K562 treated with DMSO at 1 percent for 24 hours (cell line): ENCODE results near the gene LRRC45. TPM values are rescaled to one million over a fixed set of nuclear protein-coding genes. Genes with fewer than 3 reads are reported as not detected.

Experiments used
- total RNA-seq: library from RNA; unstranded; fragments of 300-600 nt; gene quantifications from 2 replicates; pipeline ENCODE4 v1.2.3, GENCODE V29; 2022; ENCODE audit warnings: low read depth; ENCODE audit not compliant: insufficient read depth

LRRC45 gene
- 14.3 and 16.2 TPM in 2 replicates for total RNA-seq

GRCh38 chr17:82022981-82023446 is at the start of gene LRRC45:
Gene LRRC45, plus strand, starts transcription at chr17:82023305. Its CDS starts 339 bp downstream, at chr17:82023644.

GRCh38 chr17:81977211-81977808 is 45.8 kb upstream of the LRRC45 start, which contains the start of gene ASPSCR1:
Gene ASPSCR1, plus strand, starts transcription at chr17:81977629. Its CDS starts 18 bp downstream, at chr17:81977647.

GRCh38 chr17:82022310-82022980 is 660 bp upstream of the LRRC45 start, which contains the start of gene CENPX:
Gene CENPX, minus strand, starts transcription at chr17:82022878. Its CDS starts 17 bp downstream, at chr17:82022861.

GRCh38 chr17:82031303-82031884 is 8.3 kb downstream of the LRRC45 start, which contains the start of gene RAC3:
Gene RAC3, plus strand, starts transcription at chr17:82031678. Its CDS starts 84 bp downstream, at chr17:82031762.

GRCh38 chr17:82037092-82037888 is 14.2 kb downstream of the LRRC45 start, which contains the start of gene DCXR:
Gene DCXR, minus strand, starts transcription at chr17:82037697. Its CDS starts 15 bp downstream, at chr17:82037682.

GRCh38 chr17:82051776-82052637 is 28.9 kb downstream of the LRRC45 start, which contains the start of the genes GPS1 and RFNG:
Gene GPS1, plus strand, starts transcription at chr17:82051898. Its CDS starts 34 bp downstream, at chr17:82051932.
Gene RFNG, minus strand, starts transcription at chr17:82051811. Its CDS starts 45 bp downstream, at chr17:82051766.

GRCh38 chr17:82065638-82066303 is 42.7 kb downstream of the LRRC45 start, which contains the start of gene DUS1L:
Gene DUS1L, minus strand, starts transcription at chr17:82065804. Its CDS starts 745 bp downstream, at chr17:82065059.

Other genes with a start within 250 kb of the LRRC45 start
- not detected in 2 replicates for gene GCGR, start 219.2 kb upstream of the LRRC45 start, total RNA-seq
- 252 and 259 TPM in 2 replicates for gene MCRIP1, start 190.0 kb upstream of the LRRC45 start, total RNA-seq
- gene PPP1R27, start 188.3 kb upstream of the LRRC45 start, total RNA-seq = 1.0 TPM in 1 of 2 replicates, not detected in the other
- gene P4HB, start 162.8 kb upstream of the LRRC45 start, total RNA-seq = 656 and 712 TPM in 2 replicates
- 324 and 357 TPM in 2 replicates for gene ARHGDIA, start 152.0 kb upstream of the LRRC45 start, total RNA-seq
- 140 and 157 TPM in 2 replicates for gene ALYREF, start 131.7 kb upstream of the LRRC45 start, total RNA-seq
- 618 and 662 TPM in 2 replicates for gene ANAPC11, start 131.6 kb upstream of the LRRC45 start, total RNA-seq
- gene NPB, start 121.1 kb upstream of the LRRC45 start, total RNA-seq = 3.9 and 5.7 TPM in 2 replicates
- 51.5 and 62.4 TPM in 2 replicates for gene PCYT2, start 111.9 kb upstream of the LRRC45 start, total RNA-seq
- 49.3 and 56.8 TPM in 2 replicates for gene SIRT7, start 105.1 kb upstream of the LRRC45 start, total RNA-seq
- gene MAFG, start 95.6 kb upstream of the LRRC45 start, total RNA-seq = 57.8 and 60.4 TPM in 2 replicates
- gene PYCR1, start 86.0 kb upstream of the LRRC45 start, total RNA-seq = 194 and 235 TPM in 2 replicates
- not detected in 2 replicates for gene MYADML2, start 76.1 kb upstream of the LRRC45 start, total RNA-seq
- gene NOTUM, start 62.1 kb upstream of the LRRC45 start, total RNA-seq = 6.4 and 9.9 TPM in 2 replicates
- 43.2 and 43.6 TPM in 2 replicates for gene ASPSCR1, start 45.7 kb upstream of the LRRC45 start, total RNA-seq
- 146 and 169 TPM in 2 replicates for gene CENPX, start 427 bp upstream of the LRRC45 start, total RNA-seq
- gene RAC3, start 8.4 kb downstream of the LRRC45 start, total RNA-seq = 64.4 and 76.8 TPM in 2 replicates
- gene DCXR, start 14.4 kb downstream of the LRRC45 start, total RNA-seq = 391 and 415 TPM in 2 replicates
- gene RFNG, start 28.5 kb downstream of the LRRC45 start, total RNA-seq = 33.5 and 41.3 TPM in 2 replicates
- gene GPS1, start 28.6 kb downstream of the LRRC45 start, total RNA-seq = 156 and 180 TPM in 2 replicates
- 220 and 240 TPM in 2 replicates for gene DUS1L, start 42.5 kb downstream of the LRRC45 start, total RNA-seq
- gene FASN, start 74.9 kb downstream of the LRRC45 start, total RNA-seq = 161 and 174 TPM in 2 replicates
- gene CCDC57, start 189.5 kb downstream of the LRRC45 start, total RNA-seq = 13.4 and 16.2 TPM in 2 replicates
- 3.5 and 5.1 TPM in 2 replicates for gene SLC16A3, start 205.7 kb downstream of the LRRC45 start, total RNA-seq